ENCODE data around the gene FBXW7.

FBXW7 gene

GRCh38 chr4:152431291-152431690 is 104.6 kb downstream of the FBXW7 start:
- DNase-seq (ENCODE audit: low read depth in 2 of 3, low spot score in 1 of 3), result no peak

- DNase-seq (ENCODE audit: low read depth in 2 of 3, low spot score in 1 of 3), result no peak
Measured at GRCh38 chr4:152430507-152430906, 105.4 kb downstream of the FBXW7 start.

GRCh38 chr4:152427981-152428380 is 107.9 kb downstream of the FBXW7 start:
- no peak for DNase-seq (ENCODE audit: low read depth in 2 of 3, low spot score in 1 of 3)

- no peak for DNase-seq (ENCODE audit: low read depth in 2 of 3, low spot score in 1 of 3)
Measured at GRCh38 chr4:152424977-152425376, 110.9 kb downstream of the FBXW7 start.

- no peak for DNase-seq (ENCODE audit: low read depth in 2 of 3, low spot score in 1 of 3)
Measured at GRCh38 chr4:152424396-152424795, 111.5 kb downstream of the FBXW7 start.

GRCh38 chr4:152422817-152423320 is 113.0 kb downstream of the FBXW7 start:
- no peak for DNase-seq (ENCODE audit: low read depth in 2 of 3, low spot score in 1 of 3)

- DNase-seq (ENCODE audit: low read depth in 2 of 3, low spot score in 1 of 3), result no peak
Measured at GRCh38 chr4:152421576-152421975, 114.3 kb downstream of the FBXW7 start.

- DNase-seq (ENCODE audit: low read depth in 2 of 3, low spot score in 1 of 3), result no peak
Measured at GRCh38 chr4:152419809-152420208, 116.1 kb downstream of the FBXW7 start.

GRCh38 chr4:152417673-152418072 is 118.2 kb downstream of the FBXW7 start:
- DNase-seq (ENCODE audit: low read depth in 2 of 3, low spot score in 1 of 3), result no peak

GRCh38 chr4:152415980-152416379 is 119.9 kb downstream of the FBXW7 start:
- DNase-seq (ENCODE audit: low read depth in 2 of 3, low spot score in 1 of 3), result no peak

- DNase-seq (ENCODE audit: low read depth in 2 of 3, low spot score in 1 of 3), result peak in 1 of 3 donors; percentile 27
Measured at GRCh38 chr4:152408514-152409327, 127.2 kb downstream of the FBXW7 start.

GRCh38 chr4:152401424-152401823 is 134.5 kb downstream of the FBXW7 start:
- no peak for DNase-seq (ENCODE audit: low read depth in 2 of 3, low spot score in 1 of 3)

- no peak for DNase-seq (ENCODE audit: low read depth in 2 of 3, low spot score in 1 of 3)
Measured at GRCh38 chr4:152399246-152399645, 136.6 kb downstream of the FBXW7 start.

GRCh38 chr4:152398060-152398459 is 137.8 kb downstream of the FBXW7 start:
- DNase-seq (ENCODE audit: low read depth in 2 of 3, low spot score in 1 of 3), result no peak

GRCh38 chr4:152394791-152395190 is 141.1 kb downstream of the FBXW7 start:
- DNase-seq (ENCODE audit: low read depth in 2 of 3, low spot score in 1 of 3), result no peak

GRCh38 chr4:152392079-152392478 is 143.8 kb downstream of the FBXW7 start:
- DNase-seq (ENCODE audit: low read depth in 2 of 3, low spot score in 1 of 3), result no peak

- no peak for DNase-seq (ENCODE audit: low read depth in 2 of 3, low spot score in 1 of 3)
Measured at GRCh38 chr4:152390216-152390615, 145.7 kb downstream of the FBXW7 start.

- no peak for DNase-seq (ENCODE audit: low read depth in 2 of 3, low spot score in 1 of 3)
Measured at GRCh38 chr4:152389359-152389758, 146.5 kb downstream of the FBXW7 start.

GRCh38 chr4:152385551-152385950 is 150.3 kb downstream of the FBXW7 start:
- DNase-seq (ENCODE audit: low read depth in 2 of 3, low spot score in 1 of 3), result no peak

GRCh38 chr4:152382057-152382785 is 153.7 kb downstream of the FBXW7 start:
- DNase-seq (ENCODE audit: low read depth in 2 of 3, low spot score in 1 of 3), result no peak

- DNase-seq (ENCODE audit: low read depth in 2 of 3, low spot score in 1 of 3), result no peak
Measured at GRCh38 chr4:152380919-152381318, 155.0 kb downstream of the FBXW7 start.

- no peak for DNase-seq (ENCODE audit: low read depth in 2 of 3, low spot score in 1 of 3)
Measured at GRCh38 chr4:152380185-152380584, 155.7 kb downstream of the FBXW7 start.

Data from stimulated activated CD4-positive, alpha-beta T cell treated with anti-CD3 and anti-CD28 coated beads, Interleukin-12 subunit alpha, Interleukin-12 subunit beta, amount 100 ng/mL, for 48 hours (primary cell).